GM04504 (cell line): Measurements from ENCODE around the gene ACTA2.

Experiments
- DNase-seq: peaks from one replicate; pipeline ENCODE4 v3.0.0-alpha.2; 2012; ENCODE audit warnings: low read depth

Gene ACTA2

DNA sequence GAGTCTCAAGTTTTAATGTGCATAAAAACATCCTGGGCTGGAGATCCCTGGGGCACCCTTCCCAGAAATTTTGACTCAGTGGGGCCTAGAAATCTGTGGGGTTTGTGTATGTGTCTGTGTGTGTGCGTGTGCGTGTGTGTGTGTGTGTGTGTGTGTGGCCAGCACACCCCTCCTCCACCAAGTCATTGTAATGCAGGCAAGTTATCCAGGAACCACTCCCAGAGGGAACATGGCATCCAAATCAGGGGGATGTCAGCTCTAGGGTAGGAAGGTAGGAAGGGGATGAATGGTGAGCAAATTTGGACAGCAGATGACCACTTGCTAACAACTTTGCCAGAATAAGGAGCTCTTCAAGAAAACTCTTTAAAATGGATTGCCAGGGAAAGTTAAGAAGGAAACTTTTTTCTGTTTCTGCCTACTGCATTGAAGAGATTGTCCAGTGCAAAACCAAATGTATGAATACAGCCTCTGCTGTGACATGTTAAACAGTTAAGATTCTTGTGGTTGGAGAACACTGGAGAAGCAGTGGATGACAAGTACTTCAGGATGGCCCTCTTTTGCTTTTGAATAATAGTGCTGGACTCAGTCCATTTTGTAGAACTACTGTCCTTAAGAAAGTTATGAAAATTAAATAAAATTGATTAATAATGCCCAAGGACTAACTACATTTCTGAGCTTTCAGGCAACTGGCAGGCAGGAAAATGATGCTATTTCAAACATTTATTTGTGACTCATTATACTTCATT lies 60.2 kb downstream of the ACTA2 start:
- peak; percentile 58 for DNase-seq

DNA sequence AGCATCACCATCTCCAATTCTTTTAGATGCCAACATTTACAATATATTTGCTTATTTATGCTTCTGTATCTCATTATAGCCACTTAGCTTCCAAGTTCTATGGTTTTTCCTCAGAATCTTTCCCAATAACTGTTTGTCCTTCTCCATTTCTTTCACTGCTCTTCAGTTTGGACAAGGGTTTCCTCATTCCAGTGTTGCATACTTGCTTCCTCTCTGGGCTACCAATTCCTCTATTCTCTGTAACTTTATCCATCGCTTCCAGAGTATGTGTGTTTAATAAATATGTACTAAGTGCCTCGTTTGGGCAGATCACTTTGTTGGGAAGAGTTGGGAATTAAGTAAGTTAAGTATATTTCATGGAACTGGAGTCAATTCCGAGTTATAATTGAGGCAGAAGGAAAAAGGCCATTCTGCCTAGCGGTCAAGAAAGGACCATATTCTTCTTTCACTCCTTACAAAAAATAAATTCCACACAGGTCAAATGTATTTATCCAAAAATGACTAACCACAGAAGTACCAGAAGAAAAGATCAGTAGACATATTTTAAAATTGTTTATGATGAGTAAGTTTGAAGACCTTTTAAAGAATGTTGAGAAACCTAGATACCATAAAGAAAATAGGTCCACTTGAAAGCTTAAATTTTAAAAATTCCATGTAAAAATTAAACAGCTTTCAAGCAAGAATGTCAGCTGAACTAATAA lies 61.7 kb downstream of the ACTA2 start:
- no peak for DNase-seq

DNA sequence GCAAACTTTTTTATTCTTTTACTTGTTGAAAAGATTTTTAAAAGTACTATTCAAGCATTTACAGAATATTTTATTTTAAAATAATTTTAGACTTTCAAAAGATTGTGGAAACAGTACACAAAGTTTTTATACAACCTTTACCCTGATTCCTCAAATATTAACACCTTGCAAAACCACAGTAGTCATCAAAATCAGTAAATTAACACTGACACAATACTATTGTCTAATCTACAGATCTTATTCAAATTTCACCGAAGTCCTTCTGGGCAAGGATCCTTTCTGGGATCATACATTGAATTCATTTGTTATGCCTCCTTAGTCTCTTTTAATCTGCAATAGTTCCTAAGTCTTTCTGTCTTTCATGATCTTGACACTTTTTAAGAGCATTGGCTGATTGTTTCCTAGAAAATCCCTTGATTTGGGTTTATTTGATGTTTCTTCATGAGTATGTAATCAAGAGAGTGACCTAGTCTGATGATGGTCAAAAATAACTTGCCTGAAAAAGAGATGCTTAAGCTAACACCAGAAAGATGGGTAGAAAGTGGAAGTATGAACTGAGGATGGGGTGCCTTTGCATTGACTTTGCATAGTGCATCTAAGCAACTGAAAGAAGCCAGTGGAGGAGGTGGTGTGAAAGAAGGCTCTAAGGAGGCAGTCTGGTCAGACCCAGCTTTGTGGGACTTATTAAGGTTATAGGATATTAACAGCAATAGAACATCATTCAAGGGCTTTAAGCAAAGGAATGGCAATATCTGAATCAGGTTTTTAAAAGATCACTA lies 62.8 kb downstream of the ACTA2 start:
- DNase-seq: no peak

DNA sequence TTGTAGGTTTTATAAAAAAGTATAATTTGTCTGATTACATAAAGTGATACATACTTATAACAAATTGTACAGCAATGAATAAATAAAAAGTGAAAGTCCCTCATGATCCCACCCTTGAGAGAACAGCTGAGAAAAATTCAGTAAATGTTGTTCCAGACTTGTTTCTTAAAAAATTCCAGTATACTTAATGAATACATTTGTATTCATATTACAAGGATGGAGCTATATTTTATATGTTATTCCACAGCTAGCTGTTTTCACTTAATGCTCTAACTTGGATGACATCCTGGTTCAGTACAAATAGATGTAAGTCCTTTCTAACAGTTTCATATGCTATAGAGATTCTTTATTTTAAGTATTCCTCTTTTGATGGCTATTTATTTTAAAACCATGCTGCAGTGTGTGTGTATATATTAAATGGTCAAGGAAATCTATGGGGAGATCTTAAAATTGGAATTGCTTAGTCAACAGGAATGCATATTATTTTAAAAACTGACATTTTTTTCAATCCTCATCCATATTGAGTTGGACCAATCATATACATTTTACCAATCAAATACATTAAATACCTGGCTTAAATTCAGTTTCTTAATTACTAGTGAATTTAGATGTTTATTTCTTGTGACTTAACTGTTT lies 63.6 kb downstream of the ACTA2 start:
- no peak for DNase-seq

DNA sequence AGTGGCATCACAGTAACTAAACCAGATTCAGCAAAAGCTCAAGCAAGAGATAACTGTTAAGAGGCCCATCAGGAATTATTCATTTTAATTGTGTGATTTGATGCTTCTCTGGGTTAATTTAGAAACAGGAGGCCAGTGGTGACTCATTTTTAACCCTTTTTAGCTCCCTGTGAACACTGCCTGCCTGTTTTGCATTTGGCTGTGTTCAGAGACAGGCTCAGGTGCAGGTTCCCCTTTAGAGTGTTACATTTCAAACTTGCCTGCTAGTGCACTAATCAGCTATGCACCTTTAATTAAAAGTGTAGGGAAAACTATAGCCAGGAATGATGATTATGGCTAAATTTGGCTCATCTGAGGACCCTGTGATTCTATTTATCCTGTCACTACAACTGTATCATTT lies 66.0 kb downstream of the ACTA2 start:
- DNase-seq: no peak
